Breast epithelium (tissue), 3 donors: ENCODE measurements around the gene HNRNPA1L2.
"Not testable (repeated sequence)": the region's sequence is repeated elsewhere in the genome, so short reads cannot be mapped to it uniquely, and the experiment has no call there.

Experiments used
- POLR2A ChIP-seq: fragments of 450-650 bp; IDR thresholded peaks from one replicate; pipeline ENCODE4 v1.6.1; 2016; ENCODE audit warnings: antibody characterized with exemption, mild to moderate bottlenecking, moderate library complexity
- POLR2AphosphoS5 ChIP-seq, 3 donors: sonication (generic); formaldehyde crosslinking; IDR thresholded peaks; one replicate each; pipeline ENCODE4 v1.6.1; 2017; ENCODE audit warnings: antibody characterized with exemption in 3 of 3
- TF ChIP-seq, protein P1 (sequence below), 3 donors: fragments of 450-650 bp; IDR thresholded peaks; one replicate each; pipeline ENCODE4 v1.5.1; 2016 to 2017; ENCODE audit warnings: antibody characterized with exemption in 3 of 3, mild to moderate bottlenecking in 3 of 3, moderate library complexity in 3 of 3

DNA sequence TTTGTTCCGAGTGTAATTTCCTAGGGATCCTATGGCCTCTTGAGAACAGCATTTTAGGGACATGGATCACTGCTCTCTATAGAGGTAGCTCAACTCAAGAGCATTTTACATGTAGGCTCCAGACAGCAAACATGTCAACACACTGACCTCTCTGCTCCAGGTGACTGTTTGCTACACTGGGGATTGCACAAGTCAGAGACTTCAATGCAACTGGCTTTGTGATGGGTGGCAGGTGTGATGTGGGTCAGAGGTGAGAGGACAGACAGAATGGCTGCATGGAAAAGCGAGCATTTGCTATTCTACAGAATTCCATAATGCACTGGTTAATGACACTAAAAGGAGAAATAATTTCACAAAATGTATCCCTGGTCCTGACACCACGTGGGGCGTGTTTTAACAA lies 38.9 kb upstream of the HNRNPA1L2 start:
- TF ChIP-seq POLR2AphosphoS5 (IDR thresholded peaks at IDR 0.05); POLR2A: not testable (repeated sequence)
- TF ChIP-seq, protein P1, sequence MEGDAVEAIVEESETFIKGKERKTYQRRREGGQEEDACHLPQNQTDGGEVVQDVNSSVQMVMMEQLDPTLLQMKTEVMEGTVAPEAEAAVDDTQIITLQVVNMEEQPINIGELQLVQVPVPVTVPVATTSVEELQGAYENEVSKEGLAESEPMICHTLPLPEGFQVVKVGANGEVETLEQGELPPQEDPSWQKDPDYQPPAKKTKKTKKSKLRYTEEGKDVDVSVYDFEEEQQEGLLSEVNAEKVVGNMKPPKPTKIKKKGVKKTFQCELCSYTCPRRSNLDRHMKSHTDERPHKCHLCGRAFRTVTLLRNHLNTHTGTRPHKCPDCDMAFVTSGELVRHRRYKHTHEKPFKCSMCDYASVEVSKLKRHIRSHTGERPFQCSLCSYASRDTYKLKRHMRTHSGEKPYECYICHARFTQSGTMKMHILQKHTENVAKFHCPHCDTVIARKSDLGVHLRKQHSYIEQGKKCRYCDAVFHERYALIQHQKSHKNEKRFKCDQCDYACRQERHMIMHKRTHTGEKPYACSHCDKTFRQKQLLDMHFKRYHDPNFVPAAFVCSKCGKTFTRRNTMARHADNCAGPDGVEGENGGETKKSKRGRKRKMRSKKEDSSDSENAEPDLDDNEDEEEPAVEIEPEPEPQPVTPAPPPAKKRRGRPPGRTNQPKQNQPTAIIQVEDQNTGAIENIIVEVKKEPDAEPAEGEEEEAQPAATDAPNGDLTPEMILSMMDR (IDR thresholded peaks at IDR 0.05): not testable (repeated sequence)
